Astrocyte (in vitro differentiated cells and primary cell): ENCODE results near the gene RB1. TPM values are rescaled to one million over a fixed set of nuclear protein-coding genes. Genes with fewer than 3 reads are reported as not detected.

Source experiments
- DNase-seq: peaks from one replicate; pipeline ENCODE4 v3.0.0-alpha.2; 2010; ENCODE audit warnings: low read depth
- FAIRE-seq: peaks from 2 replicates; lab custom pipeline; 2011; peaks lifted over from hg19 to GRCh38; lab: Jason Lieb, UNC
- H2AFZ ChIP-seq: 2 replicates; pipeline ENCODE4 v1.6.0; 2012; ENCODE audit warnings: low read depth, low read length, inconsistent platforms
- H3K27ac ChIP-seq: 2 replicates; pipeline ENCODE4 v1.5.1; 2011; ENCODE audit warnings: low read depth, low read length, inconsistent platforms
- H3K27me3 ChIP-seq: 2 replicates; pipeline ENCODE4 v1.6.0; 2011; ENCODE audit warnings: low read length, inconsistent platforms; ENCODE audit not compliant: insufficient read depth
- H3K36me3 ChIP-seq: 2 replicates; pipeline ENCODE4 v1.5.1; 2011; ENCODE audit warnings: low read length, inconsistent platforms; ENCODE audit not compliant: insufficient read depth
- H3K4me1 ChIP-seq: 2 replicates; pipeline ENCODE4 v1.5.1; 2011; ENCODE audit warnings: low read length, inconsistent platforms; ENCODE audit not compliant: insufficient read depth
- H3K4me2 ChIP-seq: 2 replicates; pipeline ENCODE4 v1.6.0; 2012; ENCODE audit warnings: low read length, inconsistent platforms
- H3K4me3 ChIP-seq: 2 replicates; pipeline ENCODE4 v1.5.1; 2011; ENCODE audit warnings: low read depth, mild to moderate bottlenecking, low read length, inconsistent platforms; ENCODE audit not compliant: insufficient read depth
- H3K79me2 ChIP-seq: 2 replicates; pipeline ENCODE4 v1.6.0; 2012; ENCODE audit warnings: mild to moderate bottlenecking, low read length, inconsistent platforms; ENCODE audit not compliant: insufficient read depth
- H3K9ac ChIP-seq: 2 replicates; pipeline ENCODE4 v1.6.0; 2012; ENCODE audit warnings: mild to moderate bottlenecking, low read length, inconsistent platforms
- H3K9me3 ChIP-seq: 2 replicates; pipeline ENCODE4 v1.5.1; 2012; ENCODE audit warnings: low read depth, mild to moderate bottlenecking, low read length, inconsistent platforms; ENCODE audit not compliant: insufficient read depth
- H4K20me1 ChIP-seq: 2 replicates; pipeline ENCODE4 v1.6.0; 2012; ENCODE audit warnings: low read length, inconsistent platforms; ENCODE audit not compliant: insufficient read depth
- H3K27ac Mint-ChIP-seq: one replicate; pipeline ENCODE4 v1.8.0; 2021; ENCODE audit warnings: mild to moderate bottlenecking, mixed read lengths; ENCODE audit not compliant: unreplicated experiment
- H3K27me3 Mint-ChIP-seq: one replicate; pipeline ENCODE4 v1.8.0; 2021; ENCODE audit warnings: low read depth, mixed read lengths; ENCODE audit not compliant: unreplicated experiment
- H3K36me3 Mint-ChIP-seq: one replicate; pipeline ENCODE4 v1.8.0; 2021; ENCODE audit warnings: low read depth, mixed read lengths; ENCODE audit not compliant: unreplicated experiment
- H3K4me1 Mint-ChIP-seq: one replicate; pipeline ENCODE4 v1.8.0; 2021; ENCODE audit warnings: low read depth, mixed read lengths; ENCODE audit not compliant: unreplicated experiment
- H3K4me3 Mint-ChIP-seq: one replicate; pipeline ENCODE4 v1.8.0; 2021; ENCODE audit warnings: mild to moderate bottlenecking, moderate library complexity, mixed read lengths; ENCODE audit not compliant: unreplicated experiment
- H3K9me3 Mint-ChIP-seq: one replicate; pipeline ENCODE4 v1.8.0; 2021; ENCODE audit warnings: mild to moderate bottlenecking, mixed read lengths; ENCODE audit not compliant: unreplicated experiment
- CTCF ChIP-seq: IDR thresholded peaks from 2 replicates; pipeline ENCODE4 v1.5.1; 2011; ENCODE audit warnings: low read depth, mild to moderate bottlenecking, inconsistent platforms, low read length, moderate library complexity; ENCODE audit not compliant: insufficient read depth
- EZH2 ChIP-seq: IDR thresholded peaks from 2 replicates; pipeline ENCODE4 v1.6.1; 2012; ENCODE audit warnings: mild to moderate bottlenecking, low read length, inconsistent platforms; ENCODE audit not compliant: insufficient read depth
- total RNA-seq: library from RNA; stranded (reverse); gene quantifications from 2 replicates; pipeline ENCODE4 v1.2.1, GENCODE V29; 2021

RB1 gene
- total RNA-seq, 1 donor from 2014 or later, result 32.7 TPM

DNA sequence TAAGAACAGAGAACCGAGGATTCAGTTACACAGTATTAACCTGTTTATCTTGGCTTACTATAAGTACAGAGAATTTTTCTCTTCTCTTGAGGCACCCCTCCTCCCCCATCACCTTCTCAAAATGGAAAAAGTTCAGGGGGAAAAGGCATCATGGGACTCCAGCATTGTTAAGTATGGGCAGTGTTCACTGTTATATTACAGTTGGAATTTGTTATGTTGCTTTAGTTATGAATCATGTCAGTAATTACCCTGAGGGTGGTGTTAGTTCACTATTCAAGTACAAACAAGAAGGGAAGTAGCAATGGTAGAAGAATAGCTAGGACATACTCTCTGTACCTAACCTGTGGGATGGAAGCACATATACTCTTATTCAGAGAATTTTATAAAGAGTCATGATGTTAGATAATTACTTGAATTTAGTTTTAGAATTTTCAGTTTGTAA, 97.3 kb downstream of the RB1 start:
- Mint-ChIP-seq H3K4me3 (no peak overlapping the region), H3K36me3 (peaks cover 5% of the 10 kb centered on the region), H3K27ac (no peak overlapping the region), H3K9me3 (peaks cover 3% of the 10 kb centered on the region), H3K4me1 (peaks cover 24% of the 10 kb centered on the region), H3K27me3 (no peaks in the 10 kb centered on the region)
- H3K9ac ChIP-seq, result no peak overlapping the region
- no peak overlapping the region for H3K4me3 ChIP-seq
- TF ChIP-seq EZH2 (no peak), CTCF (no peak)
- H3K27ac ChIP-seq, result peak overlapping the region; percentile 32
- peaks cover 10% of the 10 kb centered on the region for H3K4me1 ChIP-seq
- no peak overlapping the region for H2AFZ ChIP-seq
- H3K79me2 ChIP-seq, result no peaks in the 10 kb centered on the region
- FAIRE-seq (no peak), DNase-seq (peak; percentile 71)
- no peaks in the 10 kb centered on the region for H4K20me1 ChIP-seq
- H3K36me3 ChIP-seq, result no peaks in the 10 kb centered on the region
- H3K9me3 ChIP-seq, result no peaks in the 10 kb centered on the region
- no peaks in the 10 kb centered on the region for H3K27me3 ChIP-seq
- peak overlapping the region; percentile 31 for H3K4me2 ChIP-seq

GRCh38 chr13:48401480-48401879, 97.9 kb downstream of the RB1 start:
- Histone ChIP-seq H3K9ac (no peak overlapping the region), H2AFZ (no peak overlapping the region), H3K27ac (no peak overlapping the region), H3K36me3 (no peaks in the 10 kb centered on the region), H3K27me3 (no peaks in the 10 kb centered on the region), H3K4me1 (peaks cover 10% of the 10 kb centered on the region), H3K4me3 (no peak overlapping the region), H3K79me2 (no peaks in the 10 kb centered on the region), H3K9me3 (no peaks in the 10 kb centered on the region), H4K20me1 (no peaks in the 10 kb centered on the region), H3K4me2 (no peak overlapping the region)
- Mint-ChIP-seq H3K27me3 (no peaks in the 10 kb centered on the region), H3K36me3 (no peaks in the 10 kb centered on the region), H3K4me3 (no peak overlapping the region), H3K27ac (no peak overlapping the region), H3K9me3 (no peaks in the 10 kb centered on the region), H3K4me1 (peaks cover 24% of the 10 kb centered on the region)
- peak; percentile 29 for FAIRE-seq
- DNase-seq, result no peak
- TF ChIP-seq EZH2, result no peak
- no peak for TF ChIP-seq CTCF

DNA sequence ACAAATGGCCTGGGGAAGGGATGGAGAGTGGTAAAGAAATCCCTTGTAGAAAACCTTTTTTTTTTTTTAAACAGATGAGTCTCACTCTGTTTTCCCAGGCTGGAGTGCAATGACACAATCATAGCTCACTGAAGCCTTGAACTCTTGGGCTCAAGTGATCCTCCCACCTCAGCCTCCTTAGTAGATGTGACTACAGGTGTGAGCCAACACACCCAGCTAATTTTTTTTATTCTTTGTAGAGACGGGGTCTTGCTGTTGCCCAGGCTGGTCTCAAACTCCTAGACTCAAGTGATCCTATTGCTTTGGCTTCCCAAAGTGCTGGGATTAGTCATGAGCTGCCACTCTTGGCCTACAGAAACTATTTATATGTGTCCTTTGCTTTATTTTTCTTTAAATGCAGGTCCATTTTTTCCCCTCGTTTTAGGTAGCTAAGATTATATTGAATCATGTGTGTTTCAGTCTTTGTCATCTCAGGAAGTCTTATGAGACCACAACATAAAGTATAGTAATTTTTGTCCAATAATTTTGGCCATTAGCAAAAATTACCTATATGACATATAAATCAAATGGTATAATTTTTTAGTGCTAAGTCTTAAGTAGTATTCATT, 98.9 kb downstream of the RB1 start:
- Histone ChIP-seq H3K36me3 (no peaks in the 10 kb centered on the region), H3K9ac (no peak overlapping the region), H3K4me2 (no peak overlapping the region), H2AFZ (no peak overlapping the region), H3K4me1 (peaks cover 10% of the 10 kb centered on the region), H3K27me3 (no peaks in the 10 kb centered on the region), H3K9me3 (no peaks in the 10 kb centered on the region), H3K79me2 (no peaks in the 10 kb centered on the region), H4K20me1 (no peaks in the 10 kb centered on the region), H3K4me3 (no peak overlapping the region), H3K27ac (no peak overlapping the region)
- Mint-ChIP-seq H3K27ac (peak overlapping the region; percentile 26), H3K27me3 (no peaks in the 10 kb centered on the region), H3K9me3 (no peaks in the 10 kb centered on the region), H3K36me3 (no peaks in the 10 kb centered on the region), H3K4me3 (no peak overlapping the region), H3K4me1 (peaks cover 24% of the 10 kb centered on the region)
- no peak for DNase-seq
- no peak for FAIRE-seq
- TF ChIP-seq EZH2 (no peak), CTCF (no peak)
